Astrocyte (in vitro differentiated cells and primary cell): ENCODE data around the gene AP1G2. TPM values are rescaled to one million over a fixed set of nuclear protein-coding genes. Genes with fewer than 3 reads are reported as not detected.

Experiments
- DNase-seq: peaks from one replicate; pipeline ENCODE4 v3.0.0-alpha.2; 2010; ENCODE audit warnings: low read depth
- FAIRE-seq: peaks from 2 replicates; lab custom pipeline; 2011; peaks lifted over from hg19 to GRCh38; lab: Jason Lieb, UNC
- H2AFZ ChIP-seq: 2 replicates; pipeline ENCODE4 v1.6.0; 2012; ENCODE audit warnings: low read depth, low read length, inconsistent platforms
- H3K27ac ChIP-seq: 2 replicates; pipeline ENCODE4 v1.5.1; 2011; ENCODE audit warnings: low read depth, low read length, inconsistent platforms
- H3K27me3 ChIP-seq: 2 replicates; pipeline ENCODE4 v1.6.0; 2011; ENCODE audit warnings: low read length, inconsistent platforms; ENCODE audit not compliant: insufficient read depth
- H3K36me3 ChIP-seq: 2 replicates; pipeline ENCODE4 v1.5.1; 2011; ENCODE audit warnings: low read length, inconsistent platforms; ENCODE audit not compliant: insufficient read depth
- H3K4me1 ChIP-seq: 2 replicates; pipeline ENCODE4 v1.5.1; 2011; ENCODE audit warnings: low read length, inconsistent platforms; ENCODE audit not compliant: insufficient read depth
- H3K4me2 ChIP-seq: 2 replicates; pipeline ENCODE4 v1.6.0; 2012; ENCODE audit warnings: low read length, inconsistent platforms
- H3K4me3 ChIP-seq: 2 replicates; pipeline ENCODE4 v1.5.1; 2011; ENCODE audit warnings: low read depth, mild to moderate bottlenecking, low read length, inconsistent platforms; ENCODE audit not compliant: insufficient read depth
- H3K79me2 ChIP-seq: 2 replicates; pipeline ENCODE4 v1.6.0; 2012; ENCODE audit warnings: mild to moderate bottlenecking, low read length, inconsistent platforms; ENCODE audit not compliant: insufficient read depth
- H3K9ac ChIP-seq: 2 replicates; pipeline ENCODE4 v1.6.0; 2012; ENCODE audit warnings: mild to moderate bottlenecking, low read length, inconsistent platforms
- H3K9me3 ChIP-seq: 2 replicates; pipeline ENCODE4 v1.5.1; 2012; ENCODE audit warnings: low read depth, mild to moderate bottlenecking, low read length, inconsistent platforms; ENCODE audit not compliant: insufficient read depth
- H4K20me1 ChIP-seq: 2 replicates; pipeline ENCODE4 v1.6.0; 2012; ENCODE audit warnings: low read length, inconsistent platforms; ENCODE audit not compliant: insufficient read depth
- H3K27ac Mint-ChIP-seq: one replicate; pipeline ENCODE4 v1.8.0; 2021; ENCODE audit warnings: mild to moderate bottlenecking, mixed read lengths; ENCODE audit not compliant: unreplicated experiment
- H3K27me3 Mint-ChIP-seq: one replicate; pipeline ENCODE4 v1.8.0; 2021; ENCODE audit warnings: low read depth, mixed read lengths; ENCODE audit not compliant: unreplicated experiment
- H3K36me3 Mint-ChIP-seq: one replicate; pipeline ENCODE4 v1.8.0; 2021; ENCODE audit warnings: low read depth, mixed read lengths; ENCODE audit not compliant: unreplicated experiment
- H3K4me1 Mint-ChIP-seq: one replicate; pipeline ENCODE4 v1.8.0; 2021; ENCODE audit warnings: low read depth, mixed read lengths; ENCODE audit not compliant: unreplicated experiment
- H3K4me3 Mint-ChIP-seq: one replicate; pipeline ENCODE4 v1.8.0; 2021; ENCODE audit warnings: mild to moderate bottlenecking, moderate library complexity, mixed read lengths; ENCODE audit not compliant: unreplicated experiment
- H3K9me3 Mint-ChIP-seq: one replicate; pipeline ENCODE4 v1.8.0; 2021; ENCODE audit warnings: mild to moderate bottlenecking, mixed read lengths; ENCODE audit not compliant: unreplicated experiment
- EZH2 ChIP-seq: IDR thresholded peaks from 2 replicates; pipeline ENCODE4 v1.6.1; 2012; ENCODE audit warnings: mild to moderate bottlenecking, low read length, inconsistent platforms; ENCODE audit not compliant: insufficient read depth
- total RNA-seq: library from RNA; stranded (reverse); gene quantifications from 2 replicates; pipeline ENCODE4 v1.2.1, GENCODE V29; 2021
- TF ChIP-seq, protein P1 (sequence below): IDR thresholded peaks from 2 replicates; pipeline ENCODE4 v1.5.1; 2011; ENCODE audit warnings: low read depth, mild to moderate bottlenecking, inconsistent platforms, low read length, moderate library complexity; ENCODE audit not compliant: insufficient read depth

The AP1G2 gene
- total RNA-seq, 1 donor from 2014 or later: 80.9 TPM

DNA sequence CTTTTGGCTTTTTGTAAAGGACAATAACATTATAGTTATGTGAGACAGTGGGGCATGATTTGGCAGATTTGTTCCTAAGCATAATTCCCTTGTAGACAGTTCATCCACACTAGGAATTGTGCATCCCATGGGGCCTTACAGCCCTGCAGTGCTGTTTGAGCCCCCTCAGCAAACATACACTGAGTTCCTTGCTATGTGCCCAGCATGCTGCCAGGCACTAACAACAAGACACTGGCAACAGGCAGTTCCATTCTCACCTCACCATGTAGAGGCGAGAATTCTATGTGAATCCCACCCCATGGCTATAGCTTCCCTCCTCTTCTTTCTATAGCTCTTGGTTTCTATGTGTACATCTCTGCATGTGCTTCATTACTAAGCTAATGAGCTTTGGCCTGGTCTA is 9.6 kb downstream of the AP1G2 start:
- Histone ChIP-seq H3K4me2 (peak overlapping the region; percentile 89), H3K27me3 (no peaks in the 10 kb centered on the region), H2AFZ (no peak overlapping the region), H3K9ac (peak overlapping the region; percentile 25), H3K79me2 (peaks cover 16% of the 10 kb centered on the region), H3K4me3 (no peak overlapping the region), H4K20me1 (peaks cover 3% of the 10 kb centered on the region), H3K27ac (no peak overlapping the region), H3K36me3 (peaks cover 3% of the 10 kb centered on the region), H3K4me1 (peaks cover 8% of the 10 kb centered on the region), H3K9me3 (no peaks in the 10 kb centered on the region)
- Mint-ChIP-seq H3K4me1 (peaks cover 22% of the 10 kb centered on the region), H3K27me3 (no peaks in the 10 kb centered on the region), H3K27ac (peak overlapping the region; percentile 53), H3K36me3 (peaks cover 7% of the 10 kb centered on the region), H3K4me3 (peak overlapping the region; percentile 93), H3K9me3 (no peaks in the 10 kb centered on the region)
- no peak for DNase-seq
- TF ChIP-seq EZH2: no peak
- TF ChIP-seq, protein P1, sequence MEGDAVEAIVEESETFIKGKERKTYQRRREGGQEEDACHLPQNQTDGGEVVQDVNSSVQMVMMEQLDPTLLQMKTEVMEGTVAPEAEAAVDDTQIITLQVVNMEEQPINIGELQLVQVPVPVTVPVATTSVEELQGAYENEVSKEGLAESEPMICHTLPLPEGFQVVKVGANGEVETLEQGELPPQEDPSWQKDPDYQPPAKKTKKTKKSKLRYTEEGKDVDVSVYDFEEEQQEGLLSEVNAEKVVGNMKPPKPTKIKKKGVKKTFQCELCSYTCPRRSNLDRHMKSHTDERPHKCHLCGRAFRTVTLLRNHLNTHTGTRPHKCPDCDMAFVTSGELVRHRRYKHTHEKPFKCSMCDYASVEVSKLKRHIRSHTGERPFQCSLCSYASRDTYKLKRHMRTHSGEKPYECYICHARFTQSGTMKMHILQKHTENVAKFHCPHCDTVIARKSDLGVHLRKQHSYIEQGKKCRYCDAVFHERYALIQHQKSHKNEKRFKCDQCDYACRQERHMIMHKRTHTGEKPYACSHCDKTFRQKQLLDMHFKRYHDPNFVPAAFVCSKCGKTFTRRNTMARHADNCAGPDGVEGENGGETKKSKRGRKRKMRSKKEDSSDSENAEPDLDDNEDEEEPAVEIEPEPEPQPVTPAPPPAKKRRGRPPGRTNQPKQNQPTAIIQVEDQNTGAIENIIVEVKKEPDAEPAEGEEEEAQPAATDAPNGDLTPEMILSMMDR: no peak
- no peak for FAIRE-seq

DNA sequence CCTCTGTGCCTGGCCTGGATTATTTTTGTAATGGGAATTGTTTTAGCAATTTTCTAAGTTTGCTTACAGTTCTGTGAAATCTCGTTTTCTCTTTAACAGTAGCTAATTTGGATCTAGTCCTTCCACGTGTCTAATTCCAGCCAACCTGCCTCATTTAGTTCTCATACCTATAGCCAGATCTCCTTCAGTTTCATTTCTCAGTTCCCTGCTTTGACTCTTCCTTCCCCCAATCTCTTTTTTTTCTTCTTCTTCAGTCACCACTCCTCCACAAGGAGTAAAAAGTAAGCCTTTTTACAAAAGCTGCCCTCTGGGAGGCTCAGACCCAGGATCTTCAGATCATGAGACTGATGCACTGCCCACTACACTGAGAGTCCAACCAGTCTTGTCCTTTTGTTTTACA is 10.1 kb downstream of the AP1G2 start:
- H3K9me3 Mint-ChIP-seq: no peaks in the 10 kb centered on the region
- TF ChIP-seq EZH2: no peak
- TF ChIP-seq, protein P1: no peak
- H3K4me1 Mint-ChIP-seq: peaks cover 22% of the 10 kb centered on the region
- no peak overlapping the region for H2AFZ ChIP-seq
- peaks cover 16% of the 10 kb centered on the region for H3K79me2 ChIP-seq
- peak overlapping the region; percentile 89 for H3K4me2 ChIP-seq
- peaks cover 7% of the 10 kb centered on the region for H3K36me3 Mint-ChIP-seq
- H3K27me3 ChIP-seq: no peaks in the 10 kb centered on the region
- H3K27ac ChIP-seq: no peak overlapping the region
- H3K9me3 ChIP-seq: no peaks in the 10 kb centered on the region
- FAIRE-seq (no peak), DNase-seq (no peak)
- no peaks in the 10 kb centered on the region for H3K27me3 Mint-ChIP-seq
- peak overlapping the region; percentile 93 for H3K4me3 Mint-ChIP-seq
- peak overlapping the region; percentile 15 for H3K27ac Mint-ChIP-seq
- peaks cover 3% of the 10 kb centered on the region for H3K36me3 ChIP-seq
- H3K4me3 ChIP-seq: no peak overlapping the region
- H3K9ac ChIP-seq: peak overlapping the region; percentile 25
- H4K20me1 ChIP-seq: peaks cover 3% of the 10 kb centered on the region
- H3K4me1 ChIP-seq: peaks cover 8% of the 10 kb centered on the region

DNA sequence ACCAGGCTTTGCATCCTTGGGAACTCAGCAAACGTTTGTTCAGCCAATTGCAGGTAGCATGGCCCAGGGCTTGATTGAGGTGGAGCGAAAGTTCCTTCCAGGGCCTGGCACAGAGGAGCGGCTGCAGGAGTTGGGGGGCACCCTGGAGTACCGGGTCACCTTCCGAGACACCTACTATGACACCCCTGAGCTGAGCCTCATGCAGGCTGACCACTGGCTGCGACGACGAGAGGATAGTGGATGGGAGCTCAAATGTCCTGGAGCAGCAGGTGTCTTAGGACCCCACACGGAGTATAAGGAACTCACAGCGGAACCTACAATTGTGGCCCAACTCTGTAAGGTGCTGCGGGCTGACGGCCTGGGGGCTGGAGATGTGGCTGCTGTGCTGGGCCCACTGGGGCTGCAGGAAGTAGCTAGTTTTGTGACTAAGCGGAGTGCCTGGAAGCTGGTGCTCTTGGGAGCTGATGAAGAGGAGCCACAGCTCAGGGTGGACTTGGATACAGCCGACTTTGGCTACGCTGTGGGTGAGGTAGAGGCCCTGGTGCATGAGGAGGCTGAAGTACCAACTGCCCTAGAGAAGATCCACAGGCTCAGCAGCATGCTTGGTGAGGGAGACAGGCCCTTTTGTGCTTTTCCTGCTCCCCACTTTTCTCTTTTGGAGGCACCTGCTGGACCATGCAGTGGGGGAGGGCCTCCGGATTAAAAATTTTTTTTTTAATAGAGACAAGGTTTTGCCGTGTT is 10.7 kb downstream of the AP1G2 start:
- Histone ChIP-seq H3K36me3 (peaks cover 3% of the 10 kb centered on the region), H3K4me2 (peak overlapping the region; percentile 89), H3K79me2 (peaks cover 16% of the 10 kb centered on the region), H3K4me3 (peak overlapping the region; percentile 87), H3K9ac (peak overlapping the region; percentile 91), H3K27me3 (no peaks in the 10 kb centered on the region), H2AFZ (peak overlapping the region; percentile 97), H3K4me1 (peaks cover 8% of the 10 kb centered on the region), H3K9me3 (no peaks in the 10 kb centered on the region), H3K27ac (peak overlapping the region; percentile 88), H4K20me1 (peaks cover 3% of the 10 kb centered on the region)
- Mint-ChIP-seq H3K4me3 (peak overlapping the region; percentile 93), H3K9me3 (no peaks in the 10 kb centered on the region), H3K4me1 (peaks cover 22% of the 10 kb centered on the region), H3K27me3 (no peaks in the 10 kb centered on the region), H3K27ac (peak overlapping the region; percentile 94), H3K36me3 (peaks cover 7% of the 10 kb centered on the region)
- FAIRE-seq (no peak), DNase-seq (no peak)
- TF ChIP-seq EZH2: no peak
